ENCODE data around the gene BRPF3. TPM values are rescaled to one million over a fixed set of nuclear protein-coding genes. Genes with fewer than 3 reads are reported as not detected.

The BRPF3 gene
- total RNA-seq, 1 experiment from 2014 or later = 43.4 TPM

DNA sequence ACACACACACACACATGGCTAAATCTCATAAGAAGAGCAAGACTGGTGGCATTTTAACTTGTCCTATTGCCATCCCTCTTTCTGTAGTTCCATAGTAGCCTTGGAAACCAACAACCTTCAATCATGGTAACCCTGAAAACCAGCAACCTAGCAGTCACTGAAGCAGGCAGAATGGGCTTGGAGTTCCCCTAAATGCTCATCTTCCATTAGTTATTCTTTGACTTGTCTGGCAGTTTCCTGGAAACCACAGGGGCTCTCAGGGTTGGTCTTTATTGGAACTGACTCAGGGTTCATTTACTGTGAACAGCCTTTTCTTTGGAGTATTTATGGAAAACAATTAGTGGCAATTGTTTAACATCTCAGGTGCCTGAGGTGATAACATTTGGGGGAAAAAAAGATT, 19.4 kb upstream of the BRPF3 start:
- Mint-ChIP-seq H3K36me3 (ENCODE audit: insufficient read depth in 1 of 3, low read depth in 3 of 3) (peaks cover 0 to 24% (median 12%) of the 10 kb centered on the region in 3 experiments; a peak in 6 of 7 replicates), H3K9me3 (peaks cover 13 to 21% of the 10 kb centered on the region in 2 experiments), H3K27me3 (ENCODE audit: low read depth) (no peaks in the 10 kb centered on the region), H3K27ac (no peak overlapping the region), H3K4me3 (no peak overlapping the region), H3K4me1 (peaks cover 0 to 2% of the 10 kb centered on the region in 2 experiments; a peak in 1 of 4 replicates)
- Histone ChIP-seq H3K4ac (ENCODE audit: low read depth, low read length) (no peak overlapping the region), H3K23ac (ENCODE audit: insufficient read length, low read depth, low read length) (no peak overlapping the region), H3K18ac (ENCODE audit: insufficient read length, low read depth, low read length) (no peak overlapping the region), H2BK15ac (ENCODE audit: low read depth, low read length) (no peak overlapping the region), H3K79me2 (ENCODE audit: insufficient read depth, low read length) (no peaks in the 10 kb centered on the region), H3K27me3 (ENCODE audit: insufficient read depth, low read length) (no peaks in the 10 kb centered on the region), H2BK20ac (ENCODE audit: low read depth, low read length, poor library complexity, severe bottlenecking) (no peak overlapping the region), H3K56ac (ENCODE audit: insufficient read length, low read depth, low read length) (no peak overlapping the region), H3K79me1 (ENCODE audit: insufficient read depth, low read depth, low read length, poor library complexity, severe bottlenecking) (no peaks in the 10 kb centered on the region), H3K14ac (ENCODE audit: insufficient read depth, low read length) (no peak overlapping the region), H2BK120ac (ENCODE audit: low read depth, low read length, poor library complexity, severe bottlenecking) (no peak overlapping the region), H2BK12ac (ENCODE audit: insufficient read length, low read depth, low read length) (no peak overlapping the region), H3K9me3 (ENCODE audit: control insufficient read depth, low read depth, low read length) (no peaks in the 10 kb centered on the region), H2AFZ (ENCODE audit: low read length) (no peak overlapping the region), H4K5ac (ENCODE audit: insufficient read length, low read depth, low read length) (no peak overlapping the region), H3T11ph (ENCODE audit: low read length) (no peak overlapping the region), H2AK5ac (ENCODE audit: insufficient read length, low read length) (no peak overlapping the region), H4K8ac (replicated peaks; ENCODE audit: insufficient read length, low read depth, low read length) (no peak overlapping the region), H3K23me2 (ENCODE audit: insufficient read length, low read depth, low read length, poor library complexity, severe bottlenecking) (no peaks in the 10 kb centered on the region), H2BK5ac (ENCODE audit: insufficient read length, low read length) (no peak overlapping the region), H4K91ac (ENCODE audit: insufficient read length, low read depth, low read length) (no peak overlapping the region), H4K20me1 (ENCODE audit: control insufficient read depth, insufficient read depth, insufficient read length) (no peaks in the 10 kb centered on the region), H3K27ac (ENCODE audit: insufficient read length, low read depth, low read length) (no peak overlapping the region), H3K9ac (ENCODE audit: extremely low read depth, insufficient read length, low read length) (no peak overlapping the region), H3K4me1 (ENCODE audit: insufficient read depth, low read length) (no peaks in the 10 kb centered on the region), H3K4me2 (ENCODE audit: insufficient read depth, insufficient read length, low read length) (no peak overlapping the region)
- DNase-seq = no peak
- TF ChIP-seq, protein P1, sequence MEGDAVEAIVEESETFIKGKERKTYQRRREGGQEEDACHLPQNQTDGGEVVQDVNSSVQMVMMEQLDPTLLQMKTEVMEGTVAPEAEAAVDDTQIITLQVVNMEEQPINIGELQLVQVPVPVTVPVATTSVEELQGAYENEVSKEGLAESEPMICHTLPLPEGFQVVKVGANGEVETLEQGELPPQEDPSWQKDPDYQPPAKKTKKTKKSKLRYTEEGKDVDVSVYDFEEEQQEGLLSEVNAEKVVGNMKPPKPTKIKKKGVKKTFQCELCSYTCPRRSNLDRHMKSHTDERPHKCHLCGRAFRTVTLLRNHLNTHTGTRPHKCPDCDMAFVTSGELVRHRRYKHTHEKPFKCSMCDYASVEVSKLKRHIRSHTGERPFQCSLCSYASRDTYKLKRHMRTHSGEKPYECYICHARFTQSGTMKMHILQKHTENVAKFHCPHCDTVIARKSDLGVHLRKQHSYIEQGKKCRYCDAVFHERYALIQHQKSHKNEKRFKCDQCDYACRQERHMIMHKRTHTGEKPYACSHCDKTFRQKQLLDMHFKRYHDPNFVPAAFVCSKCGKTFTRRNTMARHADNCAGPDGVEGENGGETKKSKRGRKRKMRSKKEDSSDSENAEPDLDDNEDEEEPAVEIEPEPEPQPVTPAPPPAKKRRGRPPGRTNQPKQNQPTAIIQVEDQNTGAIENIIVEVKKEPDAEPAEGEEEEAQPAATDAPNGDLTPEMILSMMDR (conservative IDR thresholded peaks at IDR 0.05) = no peak

Measured in H9 (cell line).